ENCODE results near the gene PARP16.

PARP16 gene

DNA sequence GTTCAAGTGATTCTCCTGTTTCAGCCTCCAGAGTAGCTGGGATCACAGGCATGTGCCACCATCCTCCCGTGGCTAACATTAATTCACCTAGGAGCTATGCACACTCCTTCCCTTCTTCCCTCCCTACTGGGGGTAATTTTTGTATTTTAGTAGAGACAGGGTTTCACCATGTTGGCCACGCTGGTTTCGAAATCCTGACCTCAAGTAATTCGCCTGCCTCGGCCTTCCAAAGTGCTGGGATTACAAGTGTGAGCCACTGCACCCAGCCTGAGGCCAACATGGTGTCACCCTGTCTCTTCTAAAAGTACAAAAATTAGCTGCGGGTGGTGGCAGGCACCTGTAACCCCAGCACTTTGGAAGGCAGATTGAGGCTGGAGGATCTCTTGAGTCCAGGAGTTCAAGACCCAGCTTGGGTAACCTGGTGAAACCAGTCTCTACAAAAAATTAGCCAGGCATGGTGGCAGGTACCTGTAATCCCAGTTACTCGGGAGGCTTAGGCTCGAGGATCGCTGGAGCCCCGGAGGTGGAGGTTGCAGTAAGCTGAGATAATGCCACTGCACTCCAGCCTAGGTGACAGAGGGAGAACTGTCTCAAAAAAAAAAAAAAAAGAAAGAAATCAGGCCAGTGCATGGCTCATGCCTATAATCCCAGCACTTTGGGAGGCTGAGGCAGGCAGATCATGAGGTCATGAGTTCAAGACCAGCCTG is 23.9 kb upstream of the PARP16 start:
- DNase-seq = no peak

GRCh38 chr15:65309882-65310418 is 23.3 kb upstream of the PARP16 start:
- no peak for DNase-seq

- DNase-seq = no peak
Observed at GRCh38 chr15:65307978-65308377, 21.3 kb upstream of the PARP16 start.

DNA sequence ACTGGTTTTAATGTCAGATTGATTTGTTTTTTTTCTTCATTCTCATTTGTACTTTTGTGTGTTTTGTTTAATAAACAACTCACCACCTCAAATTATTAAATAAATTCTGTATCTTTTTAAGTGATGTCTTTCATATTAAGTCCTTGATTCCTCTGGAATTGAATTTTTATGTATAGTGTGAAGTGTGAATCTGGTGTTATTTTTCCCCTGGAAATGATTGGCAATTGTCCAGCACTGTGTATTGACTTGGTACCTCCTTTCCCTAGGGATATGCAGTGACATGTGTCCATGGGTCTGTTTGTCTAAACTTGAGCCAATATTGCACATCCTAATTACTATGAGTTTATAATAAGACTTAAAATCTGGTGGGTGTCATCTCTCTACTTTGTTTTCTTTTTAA is 19.9 kb upstream of the PARP16 start:
- no peak for DNase-seq

DNA sequence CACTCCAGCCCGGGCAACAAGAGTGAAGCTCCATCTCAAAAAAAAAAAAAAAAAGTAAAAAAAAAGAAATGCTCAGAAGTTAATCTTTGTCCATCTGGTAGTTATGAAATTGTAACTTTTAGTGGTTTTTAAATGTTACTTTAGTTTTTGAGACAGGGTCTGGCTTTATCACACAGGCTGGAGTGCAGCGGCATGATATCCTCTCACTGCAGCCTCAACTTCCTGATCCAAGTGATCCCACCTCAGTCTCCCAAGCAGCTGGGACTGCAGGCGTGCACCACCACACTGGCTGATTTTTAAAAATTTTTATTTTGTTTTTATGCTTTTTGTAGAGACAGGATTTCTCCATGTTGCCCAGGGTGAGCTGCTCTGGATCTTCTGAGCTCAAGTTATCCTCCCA is 19.1 kb upstream of the PARP16 start:
- DNase-seq = no peak

GRCh38 chr15:65305150-65305758 is 18.6 kb upstream of the PARP16 start:
- no peak for DNase-seq

GRCh38 chr15:65304381-65305149 is 17.9 kb upstream of the PARP16 start, which contains the start of gene RNU5B-1:
RNU5B-1 (plus strand) TSS chr15:65304677.
- DNase-seq = peak; percentile 88

DNA sequence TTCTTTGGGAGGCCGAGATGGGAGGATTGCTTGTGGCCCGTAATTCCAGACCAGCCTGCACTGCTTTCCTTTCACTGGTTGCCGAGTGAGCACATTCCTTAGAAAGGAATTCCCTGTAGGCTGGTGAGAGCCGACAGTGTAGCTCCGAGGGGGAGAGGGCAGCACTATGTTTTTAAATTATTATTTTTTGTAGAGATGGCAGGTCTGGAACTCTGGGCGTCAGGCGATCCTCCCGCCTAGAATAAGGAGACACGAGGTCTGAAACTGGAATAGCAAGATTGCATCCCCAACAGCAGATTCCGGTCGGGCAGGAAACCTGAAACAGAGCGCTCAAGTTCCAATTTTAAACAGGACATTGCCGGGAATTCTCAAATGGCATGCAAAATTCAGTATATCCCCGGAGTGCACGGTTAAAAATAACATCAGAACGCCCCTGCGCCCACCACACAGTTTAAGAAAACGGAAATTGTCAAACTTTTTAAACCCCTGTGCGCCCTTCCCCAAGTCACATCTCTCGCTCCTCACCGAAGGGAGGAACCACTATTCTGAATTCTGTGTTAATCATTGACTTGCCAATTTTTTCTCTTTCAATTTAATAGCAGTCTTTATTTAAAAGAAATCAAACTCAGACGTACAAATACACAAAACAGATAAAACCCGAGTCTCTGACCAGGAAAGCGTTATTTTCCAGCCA is 17.2 kb upstream of the PARP16 start:
- no peak for DNase-seq

- no peak for DNase-seq
Observed at GRCh38 chr15:65302061-65302460, 15.4 kb upstream of the PARP16 start.

GRCh38 chr15:65300924-65301441 is 14.3 kb upstream of the PARP16 start:
- DNase-seq = no peak

- no peak for DNase-seq
Observed at GRCh38 chr15:65298731-65299130, 12.0 kb upstream of the PARP16 start.

- DNase-seq = no peak
Observed at GRCh38 chr15:65292938-65293518, 6.3 kb upstream of the PARP16 start.

- DNase-seq = no peak
Observed at GRCh38 chr15:65290228-65290627, 3.5 kb upstream of the PARP16 start.

GRCh38 chr15:65289261-65289854 is 2.7 kb upstream of the PARP16 start:
- no peak for DNase-seq

- DNase-seq = no peak
Observed at GRCh38 chr15:65287520-65287855, 805 bp upstream of the PARP16 start.

GRCh38 chr15:65286069-65286703 is 497 bp downstream of the PARP16 start:
- no peak for DNase-seq

- DNase-seq = no peak
Observed at GRCh38 chr15:65285291-65286068, 1.2 kb downstream of the PARP16 start.

GRCh38 chr15:65278480-65278879 is 8.2 kb downstream of the PARP16 start:
- DNase-seq = no peak

DNA sequence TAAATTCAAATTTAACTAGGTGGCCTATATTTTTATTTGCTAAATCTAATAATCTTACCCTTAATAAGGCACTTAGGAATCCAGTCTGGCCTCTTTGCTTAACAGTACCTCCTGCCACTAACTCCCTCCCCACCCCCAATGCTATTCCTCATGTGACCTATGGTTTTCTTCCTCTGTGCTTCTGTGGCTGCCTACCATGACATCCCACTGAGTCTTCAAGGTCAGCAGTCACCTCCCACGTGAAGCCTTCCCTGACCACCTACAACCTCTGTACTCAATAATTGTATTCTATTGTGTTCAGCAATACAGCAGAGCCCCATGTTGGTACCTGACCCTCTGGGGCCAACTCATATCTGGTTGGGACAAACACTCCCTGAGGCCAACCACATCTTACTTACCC is 9.7 kb downstream of the PARP16 start:
- DNase-seq = no peak

GRCh38 chr15:65275728-65276126 is 11.0 kb downstream of the PARP16 start:
- DNase-seq = no peak

All from SIG-M5 (cell line).